ENCODE measurements around the gene RRN3.
"Not testable (repeated sequence)": the region's sequence is repeated elsewhere in the genome, so short reads cannot be mapped to it uniquely, and the experiment has no call there.

GRCh38 chr16:15022194-15022593 is 71.9 kb downstream of the RRN3 start:
- peak in 4 of 6 experiments; percentile 22 to 44 (median 29) for TF ChIP-seq CTCF (IDR thresholded peaks at IDR 0.05)
- TF ChIP-seq POLR2A (IDR thresholded peaks at IDR 0.05) = not testable (repeated sequence)

Data from esophagus squamous epithelium (tissue), 4 donors.